ES-I3 (cell line): Measurements from ENCODE around the gene IFT25.

ENCODE experiments used
- H3K36me3 ChIP-seq: 2 replicates; pipeline ENCODE4 v1.6.1; 2013; ENCODE audit warnings: mild to moderate bottlenecking, low read length, control low read depth, moderate library complexity; ENCODE audit not compliant: insufficient read depth
- H3K4me1 ChIP-seq: 2 replicates; pipeline ENCODE4 v1.6.1; 2013; ENCODE audit warnings: mild to moderate bottlenecking, control low read depth, low read length; ENCODE audit not compliant: insufficient read depth
- H3K9ac ChIP-seq: 2 replicates; pipeline ENCODE4 v1.6.1; 2013; ENCODE audit warnings: low read depth, mild to moderate bottlenecking, low read length, moderate library complexity
- H3K9me3 ChIP-seq: 2 replicates; pipeline ENCODE4 v1.6.1; 2013; ENCODE audit warnings: mild to moderate bottlenecking, low read length, moderate library complexity; ENCODE audit not compliant: control insufficient read depth, insufficient read depth

IFT25 gene

DNA sequence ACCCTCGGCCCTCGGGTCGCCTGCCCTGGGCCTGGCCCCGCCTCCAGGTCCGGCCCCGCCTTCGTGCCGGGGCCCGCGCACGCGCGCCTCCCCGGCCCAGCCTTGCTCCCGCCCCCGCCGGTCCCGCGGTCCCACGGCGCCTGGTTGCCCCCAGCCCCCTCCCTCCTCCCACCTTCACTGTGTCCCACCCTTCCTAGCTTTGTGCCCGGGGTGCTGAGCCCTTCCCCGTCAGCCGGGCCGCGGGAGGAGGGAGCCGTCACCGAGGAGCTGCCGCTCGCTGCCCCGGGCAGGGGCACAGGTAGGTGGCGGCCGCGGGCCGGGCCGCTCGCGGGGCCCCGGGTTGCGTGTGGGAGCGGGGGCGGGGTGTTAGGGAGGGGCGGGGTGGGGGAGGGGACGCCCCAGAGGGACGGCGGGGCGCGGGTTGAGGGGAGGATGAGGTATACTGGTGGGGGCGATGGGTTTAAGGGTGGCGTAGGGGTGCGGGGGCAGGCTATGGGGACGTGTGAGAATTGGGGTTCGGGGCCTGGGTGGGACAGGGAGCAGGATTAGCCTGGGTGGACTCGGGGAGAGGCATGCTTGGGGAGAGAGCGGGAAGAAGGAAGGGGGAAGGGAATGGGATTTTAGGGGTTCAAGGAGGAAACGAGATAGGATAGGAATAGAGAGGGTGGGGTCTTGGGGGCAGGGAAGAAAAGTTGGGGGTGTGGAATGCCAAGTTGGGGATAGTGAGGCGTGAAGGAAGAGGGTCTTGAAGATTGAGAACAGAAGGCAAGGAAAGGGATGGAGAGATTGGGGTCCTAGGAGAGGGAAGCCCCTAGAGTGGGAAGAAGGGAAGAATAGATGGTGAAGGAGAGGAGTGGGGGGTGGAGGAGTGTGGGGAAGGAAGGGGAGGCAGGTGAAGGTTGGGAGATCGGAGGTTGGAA, 1.0 kb upstream of the IFT25 start, which contains the start of gene LRRC42:
Gene LRRC42 (plus strand): TSS at position 99 of the 920 bp plus-strand sequence. CDS start 5,650 bp downstream, outside the sequence.
- no peaks in the 10 kb centered on the region for H3K9me3 ChIP-seq
- peak within 1 kb of the TSS; percentile 91 for H3K9ac ChIP-seq
- H3K4me1 ChIP-seq: peaks cover 21% of the 10 kb centered on the region; the same call in 1 of the 2 replicates
- no peaks in the 10 kb centered on the region; the same call in 1 of the 2 replicates for H3K36me3 ChIP-seq

DNA sequence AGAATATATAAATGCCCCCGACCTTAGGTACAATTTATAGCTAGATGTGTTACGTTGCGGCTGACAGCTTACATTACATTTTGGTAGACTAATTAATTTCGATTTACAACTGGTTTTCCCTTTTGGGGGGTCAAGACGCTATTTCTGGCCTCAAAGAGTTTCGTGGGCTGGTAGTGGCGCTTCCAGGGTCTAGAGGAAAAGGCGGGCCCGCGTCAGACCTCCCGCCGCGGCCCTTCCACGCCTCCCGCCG, 391 bp downstream of the IFT25 start:
- Histone ChIP-seq H3K36me3 (no peaks in the 10 kb centered on the region; the same call in 1 of the 2 replicates), H3K9ac (peak overlapping the region; percentile 91), H3K9me3 (no peaks in the 10 kb centered on the region), H3K4me1 (peaks cover 15% of the 10 kb centered on the region; the same call in 1 of the 2 replicates)

DNA sequence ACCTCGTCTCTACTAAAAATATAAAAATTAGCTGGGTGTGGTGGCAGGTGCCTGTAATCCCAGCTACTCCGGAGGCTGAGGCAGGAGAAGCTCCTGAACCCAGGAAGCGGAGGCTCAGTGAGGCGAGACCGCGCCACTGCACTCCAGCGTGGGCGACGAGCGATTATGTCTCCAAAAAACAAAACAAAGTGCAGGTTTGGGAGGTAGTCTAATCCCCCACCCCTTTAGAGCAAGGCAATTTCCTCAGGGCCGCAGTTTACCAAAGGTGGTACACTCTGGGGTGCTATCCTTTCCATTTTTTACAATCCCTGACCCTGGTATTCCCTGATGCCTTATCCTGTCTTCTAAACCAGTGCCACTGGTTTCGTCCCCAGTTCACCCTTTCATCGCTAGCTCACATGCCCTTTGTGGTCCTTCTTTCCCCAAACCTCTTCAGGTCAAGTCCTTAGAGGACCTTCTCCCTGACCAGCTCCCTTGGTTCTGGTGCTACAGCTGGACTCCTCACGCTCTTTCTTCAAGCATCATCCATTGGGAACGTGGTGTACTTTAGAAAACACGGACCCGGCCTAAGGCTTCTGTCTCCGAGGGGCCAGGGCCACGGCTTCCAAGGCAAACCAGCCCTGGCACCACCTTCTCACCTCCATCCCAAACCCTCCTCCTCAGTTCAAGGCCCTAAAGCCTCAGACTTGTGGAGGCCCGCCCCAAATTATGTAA, 873 bp downstream of the IFT25 start:
- peak overlapping the region; percentile 91; the same call in 1 of the 2 replicates for H3K9ac ChIP-seq
- H3K36me3 ChIP-seq: no peaks in the 10 kb centered on the region; the same call in 1 of the 2 replicates
- H3K4me1 ChIP-seq: peaks cover 12% of the 10 kb centered on the region; the same call in 1 of the 2 replicates
- no peaks in the 10 kb centered on the region for H3K9me3 ChIP-seq

DNA sequence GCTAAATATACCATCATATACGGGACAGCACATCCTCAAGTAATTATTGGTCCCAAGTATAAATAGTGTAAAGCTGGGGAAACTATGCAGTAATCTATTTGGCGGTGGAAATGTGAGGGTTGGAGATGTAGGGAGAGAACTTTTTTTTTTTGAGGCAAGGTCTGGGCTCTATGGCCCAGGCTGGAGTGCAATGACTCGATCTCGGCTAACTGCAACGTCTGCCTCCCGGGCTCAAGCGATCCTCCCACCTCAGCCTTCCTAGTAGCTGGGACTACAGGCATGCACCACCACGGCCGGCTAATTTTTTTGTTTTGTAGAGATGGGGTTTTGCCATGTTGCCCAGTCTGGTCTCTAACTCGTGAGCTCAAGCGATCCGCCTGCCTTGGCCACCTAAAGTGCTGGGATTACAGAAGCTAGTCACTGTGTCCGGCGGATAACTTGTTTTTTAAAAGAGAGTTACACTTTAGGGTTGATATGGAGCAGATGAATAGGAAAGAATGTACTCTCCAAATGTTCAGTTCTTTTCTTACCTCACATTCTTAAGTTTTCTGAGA, 1.9 kb downstream of the IFT25 start:
- H3K9ac ChIP-seq: no peak overlapping the region; the same call in 1 of the 2 replicates
- peaks cover 12% of the 10 kb centered on the region; the same call in 1 of the 2 replicates for H3K4me1 ChIP-seq
- no peaks in the 10 kb centered on the region for H3K36me3 ChIP-seq
- H3K9me3 ChIP-seq: no peaks in the 10 kb centered on the region

DNA sequence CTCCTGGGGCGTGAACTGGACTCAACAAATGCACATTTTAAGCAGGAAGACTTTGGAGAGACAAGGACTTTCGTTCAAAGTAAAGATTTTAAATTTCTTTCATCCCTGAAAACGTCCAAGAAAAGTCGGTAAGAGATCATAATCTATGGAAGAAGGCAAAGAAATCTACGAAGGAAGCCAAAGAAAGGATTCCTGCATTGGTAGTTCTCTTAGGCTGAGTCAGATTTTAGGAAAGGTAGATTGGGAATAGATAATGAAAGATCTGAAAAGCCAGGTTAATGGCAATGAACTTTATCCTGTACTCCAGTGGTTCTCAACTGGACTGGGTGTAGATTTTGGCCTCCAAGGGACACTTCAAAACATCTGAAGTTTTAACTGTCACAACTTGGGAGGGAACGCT, 2.4 kb downstream of the IFT25 start:
- Histone ChIP-seq H3K4me1 (peaks cover 12% of the 10 kb centered on the region; the same call in 1 of the 2 replicates), H3K9me3 (no peaks in the 10 kb centered on the region), H3K9ac (no peak overlapping the region; the same call in 1 of the 2 replicates), H3K36me3 (no peaks in the 10 kb centered on the region)

DNA sequence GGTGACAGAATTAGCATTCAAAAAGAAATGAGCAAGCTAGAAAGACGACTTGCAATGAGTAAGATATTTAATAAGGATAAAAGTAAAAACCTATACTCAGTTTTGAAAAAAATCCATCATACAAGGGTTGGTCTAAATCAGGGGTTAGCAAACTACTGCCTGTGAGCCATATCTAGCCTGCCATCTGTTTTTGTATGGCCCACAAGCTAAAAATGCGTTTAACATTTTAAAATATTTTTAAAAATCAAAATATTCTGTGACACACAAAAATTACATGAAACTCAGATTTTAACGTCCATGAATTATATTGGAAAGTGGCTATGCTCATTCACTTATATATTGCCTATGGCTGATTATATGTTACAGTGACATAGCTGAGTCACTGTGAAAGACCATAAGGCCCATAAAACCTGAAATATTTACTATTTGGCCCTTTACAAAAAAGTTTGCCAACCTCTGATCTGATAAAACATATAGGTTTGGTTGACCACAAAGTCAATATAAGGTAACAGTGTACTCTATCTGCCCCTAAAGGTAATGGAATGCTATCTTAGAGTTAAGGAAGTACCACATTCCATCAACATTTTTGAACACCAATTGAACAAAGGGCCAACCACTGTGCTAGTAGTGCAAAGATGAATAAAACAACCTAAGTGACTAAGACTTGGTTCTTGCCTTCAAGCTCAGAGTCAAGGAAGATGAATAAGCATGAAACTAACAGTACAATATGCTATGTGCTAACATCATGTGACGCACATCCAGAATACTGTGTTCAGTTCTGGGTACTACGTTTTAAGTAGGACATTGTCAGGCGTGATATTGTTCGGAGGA, 3.2 kb downstream of the IFT25 start:
- H3K9ac ChIP-seq: no peak overlapping the region
- no peaks in the 10 kb centered on the region for H3K36me3 ChIP-seq
- H3K9me3 ChIP-seq: no peaks in the 10 kb centered on the region
- peaks cover 12% of the 10 kb centered on the region; the same call in 1 of the 2 replicates for H3K4me1 ChIP-seq

DNA sequence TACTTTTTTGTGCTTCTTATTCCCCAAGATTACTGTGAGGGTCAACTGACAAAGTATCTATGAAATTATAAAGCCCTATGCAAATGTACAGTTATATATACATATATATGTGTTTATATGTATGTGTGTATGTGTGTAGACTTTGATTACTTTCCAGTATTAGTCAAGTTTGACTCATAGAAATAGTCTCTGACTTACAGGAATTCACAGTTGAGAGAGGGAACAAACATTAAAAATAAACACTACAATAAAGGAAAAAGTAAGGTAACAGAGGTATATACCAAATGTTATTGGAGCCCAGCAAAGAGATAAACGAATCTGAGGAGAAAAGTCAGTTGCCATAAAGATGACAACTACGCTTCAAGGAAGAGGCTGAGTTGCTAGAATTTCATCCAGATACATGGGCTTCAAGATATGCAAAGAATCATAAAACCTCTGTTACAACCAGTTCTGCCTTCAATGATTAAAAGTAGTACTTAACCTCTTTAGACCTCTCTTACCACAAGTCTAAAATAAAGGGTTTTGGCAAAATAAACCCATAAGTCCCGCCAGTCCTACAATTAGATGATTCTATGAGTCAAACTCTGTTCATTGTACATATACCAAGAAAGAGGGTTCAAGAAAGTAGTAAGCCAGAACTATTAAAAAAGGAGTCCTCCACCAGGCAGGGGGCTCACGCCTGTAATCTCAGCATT, 7.2 kb downstream of the IFT25 start:
- Histone ChIP-seq H3K9ac (no peak overlapping the region), H3K36me3 (no peaks in the 10 kb centered on the region), H3K4me1 (peaks cover 8% of the 10 kb centered on the region; the same call in 1 of the 2 replicates), H3K9me3 (peaks cover 6% of the 10 kb centered on the region; the same call in 1 of the 2 replicates)

DNA sequence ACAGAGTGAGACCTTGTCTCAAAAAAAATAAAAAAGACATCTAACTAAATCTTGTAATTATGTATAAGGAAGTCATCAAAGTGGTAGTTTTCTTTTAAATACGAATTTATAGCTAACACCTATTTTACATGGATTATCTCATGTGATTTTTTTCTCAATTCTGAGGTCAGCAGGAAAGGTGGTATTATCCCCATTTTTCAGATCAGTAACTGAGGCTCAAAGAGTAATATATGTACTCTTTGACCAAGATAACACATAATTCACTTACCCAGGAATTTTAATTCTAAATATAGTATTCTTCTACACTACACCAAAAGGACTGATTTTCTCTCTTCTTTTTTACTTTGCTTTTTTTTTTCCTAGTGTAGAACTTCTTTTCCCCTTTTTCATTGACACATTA, 9.1 kb downstream of the IFT25 start:
- no peak overlapping the region for H3K9ac ChIP-seq
- H3K9me3 ChIP-seq: peaks cover 6% of the 10 kb centered on the region; the same call in 1 of the 2 replicates
- H3K4me1 ChIP-seq: no peaks in the 10 kb centered on the region
- H3K36me3 ChIP-seq: no peaks in the 10 kb centered on the region

DNA sequence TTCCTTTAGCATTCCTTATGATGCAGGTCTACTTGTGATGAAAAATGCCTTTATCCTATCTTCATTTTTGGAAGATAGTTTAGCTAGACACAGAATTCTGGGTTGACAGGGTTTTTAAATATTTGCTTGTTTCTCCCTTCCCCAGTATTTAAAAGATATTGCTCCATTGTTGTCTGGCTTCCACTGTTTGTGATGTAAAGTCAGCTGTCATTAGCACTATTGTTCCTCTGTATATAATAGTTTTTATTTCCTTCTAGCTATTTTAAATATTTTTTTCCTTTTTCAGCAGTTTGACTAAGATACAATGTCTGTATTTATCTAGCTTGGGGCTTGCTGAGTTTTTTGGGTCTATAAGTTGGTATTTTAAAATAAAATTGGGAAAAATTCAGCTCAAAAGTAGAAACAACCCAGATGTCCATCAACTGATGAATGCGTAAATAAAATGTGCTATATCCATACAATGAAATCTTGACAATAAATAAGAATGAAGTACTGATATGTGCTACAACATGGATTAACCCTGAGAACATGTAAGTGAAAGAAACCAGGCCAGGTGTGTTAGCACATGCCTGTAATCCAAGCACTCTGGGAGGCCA, 11.2 kb downstream of the IFT25 start:
- no peaks in the 10 kb centered on the region for H3K4me1 ChIP-seq
- peaks cover 8% of the 10 kb centered on the region for H3K9me3 ChIP-seq
- H3K36me3 ChIP-seq: 0 out of 2 replicates have a peak, but pooled peaks cover 3% of the 10 kb centered on the region
- H3K9ac ChIP-seq: no peak overlapping the region

DNA sequence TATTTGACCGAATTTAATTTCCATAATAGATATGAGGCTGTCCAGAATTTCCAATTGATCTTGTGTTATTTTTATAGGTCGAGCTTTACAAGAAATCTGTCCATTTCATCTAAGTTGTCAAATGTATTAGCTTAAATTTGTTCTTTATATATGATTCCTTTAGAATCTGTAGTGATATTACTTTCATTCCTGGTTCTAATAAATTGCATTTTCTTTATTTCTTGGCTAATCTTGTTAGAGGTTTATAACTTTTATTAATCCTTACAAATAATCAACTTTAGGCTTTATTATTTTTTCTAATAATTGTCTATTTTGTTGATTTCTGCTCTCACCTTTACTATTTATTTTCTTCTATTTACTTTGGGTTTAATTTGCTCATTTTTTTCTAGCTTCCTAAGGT, 14.0 kb downstream of the IFT25 start:
- H3K36me3 ChIP-seq: 0 out of 2 replicates have a peak, but pooled peaks cover 3% of the 10 kb centered on the region
- H3K9me3 ChIP-seq: peaks cover 8% of the 10 kb centered on the region
- no peak overlapping the region for H3K9ac ChIP-seq
- no peaks in the 10 kb centered on the region for H3K4me1 ChIP-seq

DNA sequence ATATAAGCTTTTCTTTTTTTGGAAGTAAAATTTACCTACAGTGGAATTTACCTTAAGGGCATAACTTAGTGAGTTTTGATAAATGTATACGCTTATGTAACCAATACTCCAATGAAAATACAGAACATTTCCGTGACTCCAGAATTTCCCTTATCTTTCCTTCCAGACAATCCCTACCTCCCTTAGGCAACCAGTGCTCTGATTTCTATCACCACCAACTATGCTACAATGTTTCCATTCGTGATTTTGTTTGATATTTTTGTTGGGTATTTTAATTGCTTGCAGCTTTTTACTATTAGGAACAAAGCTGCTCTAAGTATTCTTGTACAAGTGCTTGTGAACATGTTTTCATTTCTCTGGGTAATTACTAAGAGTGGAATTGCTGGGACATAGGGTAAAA, 14.6 kb downstream of the IFT25 start:
- H3K36me3 ChIP-seq: 0 out of 2 replicates have a peak, but pooled peaks cover 3% of the 10 kb centered on the region
- H3K9ac ChIP-seq: no peak overlapping the region
- H3K4me1 ChIP-seq: no peaks in the 10 kb centered on the region
- peaks cover 8% of the 10 kb centered on the region for H3K9me3 ChIP-seq

DNA sequence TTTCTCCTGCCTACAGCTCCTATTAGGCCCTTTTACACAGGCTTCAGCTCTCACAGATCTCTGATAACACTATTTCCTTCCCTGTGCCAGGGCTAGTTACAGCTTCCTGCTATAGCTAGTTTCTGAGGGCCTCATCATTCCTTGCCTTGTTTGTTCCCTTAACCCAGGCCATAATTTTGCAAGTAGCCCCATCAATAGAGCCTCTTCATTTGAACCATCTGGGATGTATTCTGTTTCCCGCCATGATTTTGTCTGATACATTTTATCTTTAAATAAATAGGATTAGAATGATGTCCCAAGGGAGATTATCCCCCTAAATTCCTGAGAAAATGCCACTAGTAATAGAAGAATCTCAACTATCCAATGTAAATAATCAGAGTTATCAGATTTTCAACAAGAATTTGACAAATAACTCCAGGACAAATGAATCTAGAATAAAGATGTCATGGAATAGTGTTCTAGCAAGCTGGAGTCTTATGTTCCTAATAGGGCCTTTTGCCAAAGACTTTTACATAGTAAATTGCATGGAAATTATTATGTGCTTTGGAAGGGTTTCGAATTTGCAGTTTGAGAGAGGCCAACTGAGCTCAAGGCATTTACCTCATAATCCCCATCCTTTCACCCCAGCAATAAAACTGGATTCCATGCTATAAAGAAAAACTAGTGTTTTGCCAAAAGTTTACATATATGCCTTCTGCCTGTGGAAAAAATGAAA, 16.1 kb downstream of the IFT25 start:
- H3K36me3 ChIP-seq: 0 out of 2 replicates have a peak, but pooled peaks cover 3% of the 10 kb centered on the region
- no peaks in the 10 kb centered on the region for H3K4me1 ChIP-seq
- H3K9ac ChIP-seq: no peak overlapping the region
- peaks cover 5% of the 10 kb centered on the region for H3K9me3 ChIP-seq
